IMR-90 (cell line): ENCODE results near the gene TBC1D30. TPM values are rescaled to one million over a fixed set of nuclear protein-coding genes. Genes with fewer than 3 reads are reported as not detected.

ENCODE experiments used
- ATAC-seq: fragments of 200-7000 bp; cut with Tn5 transposase; 2 replicates; pipeline ENCODE4 v1.9.1; 2020; ENCODE audit warnings: low read depth, mild to moderate bottlenecking, moderate library complexity
- BruUV-seq: library from RNA; stranded (reverse); fragments of 400-500 nt; replicated peaks from 2 replicates; lab custom pipeline; 2021; lab: Mats Ljungman, UMichigan
- CTCF ChIA-PET: fragments of 300-600 bp; formaldehyde crosslinking; extraction: SDS; loops from one replicate; lab custom pipeline; 2021; ENCODE audit warnings: antibody characterized with exemption; lab: Yijun Ruan, JAX
- POLR2A ChIA-PET: fragments of 300-600 bp; sonication (Branson Sonifier 250); formaldehyde crosslinking; loops from one replicate; lab custom pipeline; 2022; ENCODE audit warnings: antibody characterized with exemption; ENCODE audit not compliant: unreplicated experiment; lab: Charles Lee
- DNase-seq: peaks from one replicate; pipeline ENCODE4 v3.0.0; 2013
- H2AFZ ChIP-seq: replicated peaks from 2 replicates; pipeline ENCODE3; 2013; ENCODE audit warnings: low read length, mild to moderate bottlenecking; ENCODE audit not compliant: poor library complexity
- H2AK5ac ChIP-seq: 2 replicates; pipeline ENCODE4 v1.6.1; 2013; ENCODE audit warnings: low read depth, low read length, inconsistent platforms
- H2AK9ac ChIP-seq: replicated peaks from 2 replicates; pipeline ENCODE3; 2013; ENCODE audit warnings: mild to moderate bottlenecking, low read depth, low read length, moderate library complexity; ENCODE audit not compliant: poor library complexity
- H2BK120ac ChIP-seq: 2 replicates; pipeline ENCODE4 v1.6.1; 2013; ENCODE audit warnings: low read depth, low read length, inconsistent platforms
- H2BK15ac ChIP-seq: 3 replicates; pipeline ENCODE4 v1.6.1; 2013; ENCODE audit warnings: low read depth, low read length, inconsistent platforms
- H2BK20ac ChIP-seq: 2 replicates; pipeline ENCODE4 v1.6.1; 2013; ENCODE audit warnings: low read depth, mild to moderate bottlenecking, inconsistent platforms, low read length, moderate library complexity
- H2BK5ac ChIP-seq: 2 replicates; pipeline ENCODE4 v1.6.1; 2013; ENCODE audit warnings: mild to moderate bottlenecking, low read depth, low read length, inconsistent platforms; ENCODE audit not compliant: poor library complexity, severe bottlenecking
- H3K14ac ChIP-seq: replicated peaks from 2 replicates; pipeline ENCODE4 v1.6.1; 2013; ENCODE audit warnings: low read depth, low read length, inconsistent platforms
- H3K18ac ChIP-seq: 2 replicates; pipeline ENCODE4 v1.6.1; 2013; ENCODE audit warnings: low read depth, low read length, control low read depth
- H3K23ac ChIP-seq: 2 replicates; pipeline ENCODE4 v1.6.1; 2013; ENCODE audit warnings: low read depth, low read length, inconsistent platforms
- H3K27ac ChIP-seq: 2 replicates; pipeline ENCODE4 v1.5.1; 2013; ENCODE audit warnings: mild to moderate bottlenecking, control low read depth, low read length; ENCODE audit not compliant: insufficient read depth
- H3K27me3 ChIP-seq: 2 replicates; pipeline ENCODE4 v1.6.1; 2013; ENCODE audit warnings: low read length; ENCODE audit not compliant: control insufficient read depth, insufficient read depth
- H3K36me3 ChIP-seq: 2 replicates; pipeline ENCODE4 v1.6.1; 2013; ENCODE audit warnings: low read length, mixed read lengths; ENCODE audit not compliant: control insufficient read depth, insufficient read depth
- H3K4ac ChIP-seq: 2 replicates; pipeline ENCODE4 v1.6.1; 2013; ENCODE audit warnings: low read depth, low read length, inconsistent platforms
- H3K4me1 ChIP-seq: 2 replicates; pipeline ENCODE4 v1.6.1; 2013; ENCODE audit warnings: low read length, mixed read lengths; ENCODE audit not compliant: control insufficient read depth, insufficient read depth
- H3K4me2 ChIP-seq: 2 replicates; pipeline ENCODE4 v1.6.1; 2013; ENCODE audit warnings: low read depth, mild to moderate bottlenecking, control low read depth, low read length, moderate library complexity
- H3K4me3 ChIP-seq: 2 replicates; pipeline ENCODE4 v1.5.1; 2013; ENCODE audit warnings: low read depth, mild to moderate bottlenecking, control low read depth, low read length, moderate library complexity; ENCODE audit not compliant: insufficient read depth
- H3K56ac ChIP-seq: 2 replicates; pipeline ENCODE4 v1.6.1; 2013; ENCODE audit warnings: low read length, inconsistent platforms; ENCODE audit not compliant: insufficient read depth; ENCODE audit errors: extremely low read depth
- H3K79me1 ChIP-seq, 2 experiments: 2 replicates each; pipeline ENCODE4 v1.6.1; 2013; ENCODE audit warnings: low read length in 2 of 2, inconsistent platforms in 1 of 2, low read depth in 1 of 2
- H3K9ac ChIP-seq: 2 replicates; pipeline ENCODE4 v1.6.1; 2013; ENCODE audit warnings: low read depth, low read length, control low read depth
- H3K9me1 ChIP-seq: 2 replicates; pipeline ENCODE4 v1.6.1; 2013; ENCODE audit warnings: low read length, inconsistent platforms; ENCODE audit not compliant: insufficient read depth
- H3K9me3 ChIP-seq: 2 replicates; pipeline ENCODE4 v1.6.1; 2013; ENCODE audit warnings: low read length; ENCODE audit not compliant: control insufficient read depth, insufficient read depth
- H4K20me1 ChIP-seq: 2 replicates; pipeline ENCODE4 v1.6.1; 2013; ENCODE audit warnings: low read length, inconsistent platforms; ENCODE audit not compliant: insufficient read depth
- H4K5ac ChIP-seq: 2 replicates; pipeline ENCODE4 v1.6.1; 2013; ENCODE audit warnings: mild to moderate bottlenecking, low read depth, low read length, control low read depth
- H4K8ac ChIP-seq, 2 experiments: 2 replicates each; pipeline ENCODE4 v1.6.1; 2013; ENCODE audit warnings: low read depth in 2 of 2, low read length in 2 of 2, control low read depth in 1 of 2, inconsistent platforms in 1 of 2
- H4K91ac ChIP-seq: 2 replicates; pipeline ENCODE4 v1.6.1; 2013; ENCODE audit warnings: low read depth, low read length, inconsistent platforms; ENCODE audit not compliant: insufficient read depth
- CEBPB ChIP-seq: IDR thresholded peaks from 2 replicates; pipeline ENCODE4 v1.6.1; 2012; ENCODE audit warnings: low read depth, low read length, improper control_type of control experiment
- CHD1 ChIP-seq: IDR thresholded peaks from 2 replicates; pipeline ENCODE4 v1.6.1; 2012; ENCODE audit warnings: low read depth, low read length, improper control_type of control experiment
- ELK1 ChIP-seq: fragments of 150-350 bp; IDR thresholded peaks from 2 replicates; pipeline ENCODE4 v1.6.1; 2016; ENCODE audit warnings: low read depth, mild to moderate bottlenecking, low read length, moderate library complexity, borderline replicate concordance
- FOS ChIP-seq: fragments of 150-350 bp; IDR thresholded peaks from 2 replicates; pipeline ENCODE4 v1.6.1; 2016; ENCODE audit warnings: low read depth, low read length
- MXI1 ChIP-seq: IDR thresholded peaks from 2 replicates; pipeline ENCODE4 v1.6.1; 2012; ENCODE audit warnings: low read depth, mild to moderate bottlenecking, low read length, moderate library complexity, borderline replicate concordance
- NFE2L2 ChIP-seq: fragments of 150-350 bp; IDR thresholded peaks from 2 replicates; pipeline ENCODE4 v1.6.1; 2016; ENCODE audit warnings: low read depth, mild to moderate bottlenecking, low read length
- POLR2A ChIP-seq: IDR thresholded peaks from 2 replicates; pipeline ENCODE4 v1.6.1; 2012; ENCODE audit warnings: mild to moderate bottlenecking, low read depth, low read length
- RCOR1 ChIP-seq: IDR thresholded peaks from 2 replicates; pipeline ENCODE4 v1.6.1; 2012; ENCODE audit warnings: mild to moderate bottlenecking, low read length, improper control_type of control experiment; ENCODE audit not compliant: insufficient replicate concordance
- RFX5 ChIP-seq: IDR thresholded peaks from 2 replicates; pipeline ENCODE4 v1.8.0; 2012; ENCODE audit warnings: low read depth, mild to moderate bottlenecking, low read length, moderate library complexity
- USF2 ChIP-seq: fragments of 150-350 bp; IDR thresholded peaks from 2 replicates; pipeline ENCODE4 v1.6.1; 2017; ENCODE audit warnings: mild to moderate bottlenecking, antibody characterized with exemption, low read length, low read depth
- WGBS, 2 experiments: methylation state at CpG; one replicate each; pipeline versions ENCODE4 v1.1.5 to v1.1.7; 2013; ENCODE audit warnings: missing lambda C conversion rate in 2 of 2; ENCODE audit not compliant: insufficient read length in 1 of 2; ENCODE audit errors: extremely low coverage in 2 of 2; 5-methylcytosine and 5-hydroxymethylcytosine counted together
- dilution Hi-C: fragments of 300-500 bp; cut with HindIII; formaldehyde crosslinking; loops from one replicate; pipeline ENCODE4 v1.14.3; 2018; ENCODE audit warnings: low sequenced_read_pairs; ENCODE audit not compliant: unreplicated experiment
- in situ Hi-C: fragments of 300-500 bp; cut with MboI; formaldehyde crosslinking; loops from 3 replicates; pipeline ENCODE4 v1.14.3; 2019; ENCODE audit warnings: low sequenced_read_pairs, inconsistent platforms, mixed read lengths
- intact Hi-C: fragments of 100-400 bp; cut with micrococcal nuclease; formaldehyde crosslinking; loops from 2 replicates; pipeline ENCODE4 v1.10.0; 2022
- polyA plus RNA-seq, 3 experiments: library from polyadenylated mRNA; depleted of rRNA; stranded (reverse); fragments of >200 nt; gene quantifications; 2 replicates each; pipeline ENCODE4 v1.2.3, GENCODE V29; 2012; ENCODE audit warnings: low replicate concordance in 1 of 3
- total RNA-seq: library from RNA; depleted of rRNA; stranded (reverse); fragments of >200 nt; gene quantifications from 2 replicates; pipeline ENCODE4 v1.2.3, GENCODE V29; 2012

The TBC1D30 gene
- total and polyA plus RNA-seq, 2 of the 4 experiments (the other 2 are of a cell fraction) = 0.18 to 0.24 TPM

GRCh38 chr12:64916411-64917261, 92.2 kb downstream of the TBC1D30 start:
- Histone ChIP-seq H2BK15ac (no peak overlapping the region), H3K36me3 (no peaks in the 10 kb centered on the region), H2BK120ac (no peak overlapping the region), H3K4me2 (no peak overlapping the region), H3K27ac (no peak overlapping the region), H2AK9ac (no peak overlapping the region), H3K4ac (no peak overlapping the region), H3K56ac (no peak overlapping the region), H4K91ac (no peak overlapping the region), H3K79me1 (no peaks in the 10 kb centered on the region), H3K9me1 (no peaks in the 10 kb centered on the region), H2BK5ac (no peak overlapping the region), H4K20me1 (no peaks in the 10 kb centered on the region), H3K9ac (no peak overlapping the region), H3K14ac (no peak overlapping the region), H2AFZ (no peak overlapping the region), H3K27me3 (peaks cover 30% of the 10 kb centered on the region), H4K8ac (no peak overlapping the region), H3K4me3 (no peak overlapping the region), H3K18ac (no peak overlapping the region), H3K9me3 (no peaks in the 10 kb centered on the region), H3K4me1 (no peaks in the 10 kb centered on the region), H2AK5ac (no peak overlapping the region), H4K5ac (no peak overlapping the region), H2BK20ac (no peak overlapping the region), H3K23ac (no peak overlapping the region)
- CTCF ChIA-PET = interaction anchor here (0.6 kb wide), 3 partner anchors 40 to 669 kb away, joined by 5 to 8 read pairs (median 5); no protein-coding TSS in a partner anchor
- WGBS, 2 experiments = no CpG with 5 or more reads among the region's 1 CpG
- intact Hi-C loops (no loop called here), dilution Hi-C loops (no loop called here), in situ Hi-C loops (loop anchor here (25.0 kb wide), 1 partner anchor 796 kb away; no protein-coding TSS in a partner anchor)
- DNase-seq (no peak), ATAC-seq (no peak)
- no TSS peak for BruUV-seq
- POLR2A ChIA-PET = no interaction called here
- TF ChIP-seq NFE2L2 (no peak), MXI1 (no peak), ELK1 (no peak), RFX5 (no peak), FOS (no peak), CHD1 (no peak), CEBPB (no peak), RCOR1 (no peak), USF2 (no peak), POLR2A (no peak)
